MCF 10A (cell line): Measurements from ENCODE around the gene SLC31A2. TPM values are rescaled to one million over a fixed set of nuclear protein-coding genes. Genes with fewer than 3 reads are reported as not detected.
"Not testable (repeated sequence)": the region's sequence is repeated elsewhere in the genome, so short reads cannot be mapped to it uniquely, and the experiment has no call there.

Experiments
- BruUV-seq: library from RNA; stranded (reverse); fragments of 400-500 nt; replicated peaks from 2 replicates; lab custom pipeline; 2021; lab: Mats Ljungman, UMichigan
- CTCF ChIA-PET: fragments of 300-600 bp; sonication (Branson Sonifier 250); formaldehyde crosslinking; extraction: SDS; loops from one replicate; lab custom pipeline; 2021; ENCODE audit warnings: antibody characterized with exemption, inconsistent platforms; lab: Yijun Ruan, JAX
- POLR2A ChIA-PET: fragments of 300-600, 350-650 bp; sonication (Branson Sonifier 250); formaldehyde crosslinking; extraction: SDS; loops from one replicate; lab custom pipeline; 2020; ENCODE audit warnings: antibody characterized with exemption, inconsistent platforms; lab: Yijun Ruan, JAX
- DNase-seq: peaks from one replicate; pipeline ENCODE4 v3.0.0-alpha.2; 2018; ENCODE audit not compliant: unreplicated experiment
- H3K27ac Mint-ChIP-seq: one replicate; pipeline ENCODE4 v1.8.0; 2022; ENCODE audit warnings: mild to moderate bottlenecking, low read depth, mixed read lengths; ENCODE audit not compliant: unreplicated experiment
- H3K27me3 Mint-ChIP-seq: one replicate; pipeline ENCODE4 v1.8.0; 2022; ENCODE audit warnings: mixed read lengths; ENCODE audit not compliant: insufficient read depth, unreplicated experiment
- H3K36me3 Mint-ChIP-seq: one replicate; pipeline ENCODE4 v1.8.0; 2022; ENCODE audit warnings: mild to moderate bottlenecking, moderate library complexity, mixed read lengths; ENCODE audit not compliant: insufficient read depth, unreplicated experiment
- H3K4me1 Mint-ChIP-seq: one replicate; pipeline ENCODE4 v1.8.0; 2022; ENCODE audit warnings: mixed read lengths; ENCODE audit not compliant: insufficient read depth, unreplicated experiment
- H3K4me3 Mint-ChIP-seq: one replicate; pipeline ENCODE4 v1.8.0; 2022; ENCODE audit warnings: mild to moderate bottlenecking, moderate library complexity, mixed read lengths; ENCODE audit not compliant: unreplicated experiment
- H3K9me3 Mint-ChIP-seq: one replicate; pipeline ENCODE4 v1.8.0; 2022; ENCODE audit warnings: mixed read lengths; ENCODE audit not compliant: unreplicated experiment
- intact Hi-C: fragments of 100-400 bp; cut with micrococcal nuclease; formaldehyde crosslinking; loops from 2 replicates; pipeline ENCODE4 v1.14.1; 2022
- total RNA-seq: library from RNA; stranded (reverse); gene quantifications from 2 replicates; pipeline ENCODE4 v1.2.3, GENCODE V29; 2022
- TF ChIP-seq, protein P1 (sequence below): fragments of 200-600 bp; IDR thresholded peaks from one replicate; pipeline ENCODE4 v1.8.0; 2022; ENCODE audit warnings: antibody characterized with exemption, mild to moderate bottlenecking; ENCODE audit not compliant: unreplicated experiment

The SLC31A2 gene
- total RNA-seq, 1 experiment from 2014 or later: 16.1 TPM

DNA sequence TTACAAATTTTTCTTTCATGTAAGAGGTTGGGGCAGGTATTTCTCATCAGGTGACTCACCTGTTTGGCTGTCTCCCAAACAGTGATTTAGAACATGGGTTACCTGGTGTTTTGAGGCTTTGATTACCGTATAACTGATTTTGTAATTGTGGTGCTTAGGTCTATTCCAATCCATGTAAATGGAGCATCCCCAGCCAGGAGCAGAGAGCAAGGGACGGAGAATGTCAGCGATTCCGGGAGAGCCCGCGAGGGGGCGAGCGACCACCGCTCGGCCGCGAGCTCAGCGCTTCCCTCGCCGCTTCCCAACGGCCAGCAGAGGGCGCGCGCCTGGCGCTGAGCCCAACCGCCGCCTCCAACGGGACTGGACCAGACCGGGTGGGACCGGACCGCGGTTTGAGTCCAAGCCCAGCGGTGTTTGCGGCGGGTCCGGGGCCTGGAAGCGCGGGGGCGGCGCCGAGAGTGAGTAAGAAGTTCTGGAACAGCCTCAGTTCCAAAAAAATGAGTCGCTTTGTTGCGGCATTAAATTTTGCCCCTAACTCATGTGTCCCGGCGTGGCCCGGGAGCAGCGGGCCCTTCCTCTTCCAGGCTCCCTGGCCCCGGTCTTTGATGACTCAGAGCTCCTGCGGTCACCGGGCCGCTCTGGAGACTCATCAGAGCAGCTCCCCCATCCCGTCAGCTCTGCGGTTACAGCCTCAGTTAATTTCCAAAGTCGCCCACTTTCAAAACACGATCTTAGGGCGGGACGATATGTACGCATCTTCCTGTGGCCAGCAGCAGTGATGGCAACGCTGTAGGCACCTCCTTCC, 37.9 kb upstream of the SLC31A2 start:
- intact Hi-C loops: loop anchor here (5.0 kb wide), 3 partner anchors 141 to 544 kb away; no protein-coding TSS in a partner anchor
- H3K27me3 Mint-ChIP-seq, BruUV-seq, H3K4me1 Mint-ChIP-seq, H3K27ac Mint-ChIP-seq, H3K36me3 Mint-ChIP-seq, H3K9me3 Mint-ChIP-seq: not testable (repeated sequence)
- ChIA-PET CTCF (interaction anchor here (0.6 to 2.4 kb wide), 41 partner anchors 12 to 1346 kb away, joined by 3 to 44 read pairs (median 4); partner anchors contain the start of genes FKBP15, SLC31A1 and SLC31A2), POLR2A (interaction anchor here (2.1 kb wide), 1 partner anchor 39 kb away, joined by 9 read pairs; no protein-coding TSS in a partner anchor)
- peak overlapping the region; percentile 29 for H3K4me3 Mint-ChIP-seq
- peak; percentile 86 for DNase-seq
- TF ChIP-seq, protein P1, sequence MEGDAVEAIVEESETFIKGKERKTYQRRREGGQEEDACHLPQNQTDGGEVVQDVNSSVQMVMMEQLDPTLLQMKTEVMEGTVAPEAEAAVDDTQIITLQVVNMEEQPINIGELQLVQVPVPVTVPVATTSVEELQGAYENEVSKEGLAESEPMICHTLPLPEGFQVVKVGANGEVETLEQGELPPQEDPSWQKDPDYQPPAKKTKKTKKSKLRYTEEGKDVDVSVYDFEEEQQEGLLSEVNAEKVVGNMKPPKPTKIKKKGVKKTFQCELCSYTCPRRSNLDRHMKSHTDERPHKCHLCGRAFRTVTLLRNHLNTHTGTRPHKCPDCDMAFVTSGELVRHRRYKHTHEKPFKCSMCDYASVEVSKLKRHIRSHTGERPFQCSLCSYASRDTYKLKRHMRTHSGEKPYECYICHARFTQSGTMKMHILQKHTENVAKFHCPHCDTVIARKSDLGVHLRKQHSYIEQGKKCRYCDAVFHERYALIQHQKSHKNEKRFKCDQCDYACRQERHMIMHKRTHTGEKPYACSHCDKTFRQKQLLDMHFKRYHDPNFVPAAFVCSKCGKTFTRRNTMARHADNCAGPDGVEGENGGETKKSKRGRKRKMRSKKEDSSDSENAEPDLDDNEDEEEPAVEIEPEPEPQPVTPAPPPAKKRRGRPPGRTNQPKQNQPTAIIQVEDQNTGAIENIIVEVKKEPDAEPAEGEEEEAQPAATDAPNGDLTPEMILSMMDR: peak; percentile 11

DNA sequence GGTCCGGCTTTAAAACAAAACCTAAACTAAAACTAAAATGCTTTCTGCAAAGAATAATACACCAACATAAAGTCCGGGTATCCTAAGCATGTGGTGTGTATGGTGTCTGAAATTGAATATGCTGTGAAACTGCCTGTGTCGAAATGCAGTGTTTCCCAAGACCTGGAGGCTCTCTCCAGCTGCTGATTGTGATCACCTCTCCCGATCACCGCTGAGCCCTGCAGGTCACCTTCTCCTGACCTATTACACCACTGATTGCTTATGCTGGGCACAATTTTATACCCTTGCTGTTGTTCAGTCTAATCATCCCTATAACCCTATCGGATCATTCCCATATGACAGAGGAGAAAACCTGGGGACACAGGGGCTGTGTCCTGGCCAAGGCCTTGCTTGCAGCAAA, 32.0 kb upstream of the SLC31A2 start:
- BruUV-seq, H3K4me1 Mint-ChIP-seq, H3K27ac Mint-ChIP-seq, H3K27me3 Mint-ChIP-seq, DNase-seq, H3K4me3 Mint-ChIP-seq, intact Hi-C loops, POLR2A ChIA-PET, H3K9me3 Mint-ChIP-seq, H3K36me3 Mint-ChIP-seq: not testable (repeated sequence)
- CTCF ChIA-PET: interaction anchor here (0.6 kb wide), 1 partner anchor 193 kb away, joined by 6 read pairs; no protein-coding TSS in a partner anchor

DNA sequence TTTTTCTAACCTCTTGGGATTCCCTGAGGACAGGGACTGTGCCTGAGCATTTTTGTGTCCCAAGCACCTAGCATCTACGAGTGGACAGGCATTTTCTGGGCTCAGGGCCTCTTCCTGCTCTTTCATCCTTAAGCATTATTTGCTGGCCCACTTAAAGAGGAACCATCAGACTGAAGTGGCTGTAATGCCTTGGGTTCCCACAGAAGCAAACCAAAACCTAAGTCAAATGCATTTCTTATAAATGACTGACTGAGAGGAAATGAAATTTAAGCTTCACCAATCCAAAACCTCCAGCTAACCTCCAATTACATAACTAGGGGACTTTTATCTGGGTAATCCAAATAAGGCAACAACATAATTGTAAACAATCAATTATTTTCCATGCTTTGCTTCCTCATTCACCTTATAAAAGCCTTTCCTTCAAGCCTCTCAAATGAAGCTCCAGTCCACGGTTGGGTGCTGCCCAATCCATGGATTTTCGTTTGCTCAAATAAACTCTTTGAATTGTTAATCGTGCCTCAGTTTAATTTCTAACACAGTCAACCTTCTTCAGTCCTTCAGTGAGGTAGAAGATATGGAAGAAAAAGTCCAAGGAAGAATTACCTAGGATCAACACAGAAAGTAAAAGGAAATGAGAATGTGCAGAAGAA, 25.3 kb upstream of the SLC31A2 start:
- POLR2A ChIA-PET: no interaction called here
- H3K4me1 Mint-ChIP-seq: no peaks in the 10 kb centered on the region
- no peaks in the 10 kb centered on the region for H3K36me3 Mint-ChIP-seq
- intact Hi-C loops: no loop called here
- DNase-seq: no peak
- H3K27ac Mint-ChIP-seq: no peak overlapping the region
- H3K4me3 Mint-ChIP-seq: no peak overlapping the region
- H3K9me3 Mint-ChIP-seq: no peaks in the 10 kb centered on the region
- CTCF ChIA-PET: interaction anchor here (0.6 to 1.2 kb wide), 2 partner anchors 13 to 156 kb away, joined by 3 read pairs; no protein-coding TSS in a partner anchor
- no TSS peak for BruUV-seq
- H3K27me3 Mint-ChIP-seq: peaks cover 39% of the 10 kb centered on the region
- TF ChIP-seq, protein P1: no peak

DNA sequence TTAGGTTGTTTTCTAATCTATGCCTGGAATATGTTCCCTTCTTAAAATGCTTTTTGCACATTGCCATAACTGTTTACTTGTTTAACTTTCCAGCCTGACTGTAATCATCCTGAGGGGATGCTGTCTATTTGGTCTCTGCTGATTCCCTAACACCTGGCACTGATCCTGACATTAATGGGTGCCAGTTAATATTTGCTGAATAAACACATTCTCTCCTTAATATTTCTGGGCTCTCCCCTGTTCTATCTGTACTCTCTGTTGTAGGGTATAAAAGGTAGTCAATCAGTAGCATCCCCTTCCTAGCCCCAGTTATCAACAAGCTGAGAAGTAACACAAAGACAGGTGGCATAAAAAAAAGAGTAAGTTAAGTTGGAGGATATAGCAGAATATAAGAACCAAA, 21.3 kb upstream of the SLC31A2 start:
- DNase-seq: no peak
- Mint-ChIP-seq H3K27ac (no peak overlapping the region), H3K4me3 (no peak overlapping the region), H3K27me3 (peaks cover 65% of the 10 kb centered on the region), H3K9me3 (no peaks in the 10 kb centered on the region), H3K36me3 (no peaks in the 10 kb centered on the region), H3K4me1 (no peaks in the 10 kb centered on the region)
- CTCF ChIA-PET: interaction anchor here (0.6 kb wide), 2 partner anchors 205 to 210 kb away, joined by 3 read pairs; no protein-coding TSS in a partner anchor
- POLR2A ChIA-PET: no interaction called here
- TF ChIP-seq, protein P1: no peak
- BruUV-seq: no TSS peak
- intact Hi-C loops: no loop called here
